Gastrocnemius medialis (tissue), 4 donors: ENCODE data around the gene RNF31.

Experiments
- POLR2A ChIP-seq, 2 donors: fragments of 450-650 bp; IDR thresholded peaks; one replicate each; pipeline ENCODE4 v1.6.1; 2017; ENCODE audit warnings: antibody characterized with exemption in 2 of 2, mild to moderate bottlenecking in 2 of 2, moderate library complexity in 2 of 2
- TF ChIP-seq, protein P1 (sequence below), 5 experiments: fragments of 450-650 bp in 3 of 5; fragments of 200-600 bp in 2 of 5; sonication (generic) in 2 of 5; IDR thresholded peaks in 4 of 5; conservative IDR thresholded peaks in 1 of 5; 1 replicate in 4 of 5; 2 replicates in 1 of 5; pipeline ENCODE4 v1.5.1; 2016 to 2019; ENCODE audit warnings: antibody characterized with exemption in 5 of 5, mild to moderate bottlenecking in 3 of 5, moderate library complexity in 3 of 5

DNA sequence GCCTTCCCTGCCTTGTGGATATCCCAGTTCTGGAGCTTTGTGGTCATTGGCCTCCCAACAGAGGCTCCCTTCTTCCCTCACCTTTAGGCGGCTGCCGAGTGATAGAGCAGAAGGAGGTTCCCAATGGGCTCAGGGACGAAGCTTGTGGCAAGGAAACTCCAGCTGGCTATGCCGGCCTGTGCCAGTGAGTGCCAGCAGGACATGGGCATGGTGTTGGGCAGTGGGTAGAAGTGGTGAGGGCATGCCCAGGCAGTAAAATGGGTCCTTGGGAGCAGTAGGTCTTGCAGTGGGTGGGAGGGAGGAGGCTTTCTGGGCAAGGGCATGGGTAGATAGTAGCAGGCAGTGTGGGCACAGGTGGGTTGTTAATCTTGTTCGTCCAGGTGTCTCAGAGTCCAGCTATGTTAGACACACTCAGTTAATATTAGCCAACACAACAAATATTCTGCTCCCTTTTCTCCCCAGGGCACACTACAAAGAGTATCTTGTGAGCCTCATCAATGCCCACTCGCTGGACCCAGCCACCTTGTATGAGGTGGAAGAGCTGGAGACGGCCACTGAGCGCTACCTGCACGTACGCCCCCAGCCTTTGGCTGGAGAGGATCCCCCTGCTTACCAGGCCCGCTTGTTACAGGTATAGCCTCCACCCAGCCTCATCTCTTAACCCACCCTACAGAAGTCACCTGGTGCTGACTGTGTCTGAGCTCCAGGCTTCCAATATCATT lies 12.6 kb downstream of the RNF31 start:
- TF ChIP-seq, protein P1, sequence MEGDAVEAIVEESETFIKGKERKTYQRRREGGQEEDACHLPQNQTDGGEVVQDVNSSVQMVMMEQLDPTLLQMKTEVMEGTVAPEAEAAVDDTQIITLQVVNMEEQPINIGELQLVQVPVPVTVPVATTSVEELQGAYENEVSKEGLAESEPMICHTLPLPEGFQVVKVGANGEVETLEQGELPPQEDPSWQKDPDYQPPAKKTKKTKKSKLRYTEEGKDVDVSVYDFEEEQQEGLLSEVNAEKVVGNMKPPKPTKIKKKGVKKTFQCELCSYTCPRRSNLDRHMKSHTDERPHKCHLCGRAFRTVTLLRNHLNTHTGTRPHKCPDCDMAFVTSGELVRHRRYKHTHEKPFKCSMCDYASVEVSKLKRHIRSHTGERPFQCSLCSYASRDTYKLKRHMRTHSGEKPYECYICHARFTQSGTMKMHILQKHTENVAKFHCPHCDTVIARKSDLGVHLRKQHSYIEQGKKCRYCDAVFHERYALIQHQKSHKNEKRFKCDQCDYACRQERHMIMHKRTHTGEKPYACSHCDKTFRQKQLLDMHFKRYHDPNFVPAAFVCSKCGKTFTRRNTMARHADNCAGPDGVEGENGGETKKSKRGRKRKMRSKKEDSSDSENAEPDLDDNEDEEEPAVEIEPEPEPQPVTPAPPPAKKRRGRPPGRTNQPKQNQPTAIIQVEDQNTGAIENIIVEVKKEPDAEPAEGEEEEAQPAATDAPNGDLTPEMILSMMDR (IDR thresholded peaks at IDR 0.05 in 4 of 5, conservative IDR thresholded peaks at IDR 0.05 in 1 of 5), result no peak
- TF ChIP-seq POLR2A (IDR thresholded peaks at IDR 0.05), result no peak
